Chondrocyte (in vitro differentiated cells): ENCODE measurements around the gene AIM2. TPM values are rescaled to one million over a fixed set of nuclear protein-coding genes. Genes with fewer than 3 reads are reported as not detected.
A peak's percentile ranks its signal among the peaks of the same experiment; 100 is the strongest.

Source experiments
- DNase-seq: peaks from one replicate; pipeline ENCODE4 v3.0.0; 2021; ENCODE audit warnings: mixed read lengths, low spot score
- H3K27ac Mint-ChIP-seq: one replicate; pipeline ENCODE4 v1.8.0; 2021; ENCODE audit warnings: mild to moderate bottlenecking, moderate library complexity, mixed read lengths; ENCODE audit not compliant: unreplicated experiment
- H3K27me3 Mint-ChIP-seq: 2 replicates; pipeline ENCODE4 v1.8.0; 2021; ENCODE audit warnings: low read depth, mixed read lengths
- H3K36me3 Mint-ChIP-seq: 2 replicates; pipeline ENCODE4 v1.8.0; 2021; ENCODE audit warnings: low read depth, mixed read lengths
- H3K4me1 Mint-ChIP-seq: 2 replicates; pipeline ENCODE4 v1.8.0; 2021; ENCODE audit warnings: low read depth, mild to moderate bottlenecking, mixed read lengths
- H3K4me3 Mint-ChIP-seq: one replicate; pipeline ENCODE4 v1.8.0; 2021; ENCODE audit warnings: mild to moderate bottlenecking, moderate library complexity, mixed read lengths; ENCODE audit not compliant: unreplicated experiment
- H3K9me3 Mint-ChIP-seq: 2 replicates; pipeline ENCODE4 v1.8.0; 2021; ENCODE audit warnings: low read depth, mixed read lengths
- total RNA-seq: library from RNA; stranded (reverse); gene quantifications from 3 replicates; pipeline ENCODE4 v1.2.1, GENCODE V29; 2021
- TF ChIP-seq, protein P1 (sequence below): fragments of 200-600 bp; sonication (generic); IDR thresholded peaks from 2 replicates; pipeline ENCODE4 v1.5.0; 2021; ENCODE audit warnings: antibody characterized with exemption, mild to moderate bottlenecking, moderate library complexity

AIM2 gene
- total RNA-seq, 1 donor from 2014 or later: not detected

DNA sequence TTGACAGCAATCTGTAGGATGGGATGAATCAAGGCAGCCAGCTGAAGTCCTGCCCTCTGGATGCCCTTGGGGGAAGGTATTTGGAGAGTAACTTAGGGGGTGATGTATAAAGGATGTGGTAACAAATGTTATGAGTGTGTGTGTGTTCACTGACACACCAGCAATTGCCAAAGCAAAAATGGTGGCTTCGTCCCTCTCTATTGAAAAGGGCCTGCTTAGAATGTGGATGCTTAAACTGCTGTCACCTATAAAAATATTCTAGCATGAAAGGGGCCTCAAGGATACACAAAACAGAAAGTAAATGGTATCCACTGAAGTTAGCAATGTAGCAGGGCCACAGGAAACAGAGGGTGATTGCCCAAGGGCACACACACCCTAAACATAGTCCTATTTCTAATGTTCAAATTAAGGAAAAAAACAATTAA is 15.1 kb upstream of the AIM2 start:
- TF ChIP-seq, protein P1, sequence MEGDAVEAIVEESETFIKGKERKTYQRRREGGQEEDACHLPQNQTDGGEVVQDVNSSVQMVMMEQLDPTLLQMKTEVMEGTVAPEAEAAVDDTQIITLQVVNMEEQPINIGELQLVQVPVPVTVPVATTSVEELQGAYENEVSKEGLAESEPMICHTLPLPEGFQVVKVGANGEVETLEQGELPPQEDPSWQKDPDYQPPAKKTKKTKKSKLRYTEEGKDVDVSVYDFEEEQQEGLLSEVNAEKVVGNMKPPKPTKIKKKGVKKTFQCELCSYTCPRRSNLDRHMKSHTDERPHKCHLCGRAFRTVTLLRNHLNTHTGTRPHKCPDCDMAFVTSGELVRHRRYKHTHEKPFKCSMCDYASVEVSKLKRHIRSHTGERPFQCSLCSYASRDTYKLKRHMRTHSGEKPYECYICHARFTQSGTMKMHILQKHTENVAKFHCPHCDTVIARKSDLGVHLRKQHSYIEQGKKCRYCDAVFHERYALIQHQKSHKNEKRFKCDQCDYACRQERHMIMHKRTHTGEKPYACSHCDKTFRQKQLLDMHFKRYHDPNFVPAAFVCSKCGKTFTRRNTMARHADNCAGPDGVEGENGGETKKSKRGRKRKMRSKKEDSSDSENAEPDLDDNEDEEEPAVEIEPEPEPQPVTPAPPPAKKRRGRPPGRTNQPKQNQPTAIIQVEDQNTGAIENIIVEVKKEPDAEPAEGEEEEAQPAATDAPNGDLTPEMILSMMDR: no peak
- H3K36me3 Mint-ChIP-seq: no peaks in the 10 kb centered on the region
- no peaks in the 10 kb centered on the region for H3K9me3 Mint-ChIP-seq
- H3K4me3 Mint-ChIP-seq: no peak overlapping the region
- no peak overlapping the region for H3K27ac Mint-ChIP-seq
- H3K4me1 Mint-ChIP-seq: no peaks in the 10 kb centered on the region
- DNase-seq: no peak
- H3K27me3 Mint-ChIP-seq: no peaks in the 10 kb centered on the region

DNA sequence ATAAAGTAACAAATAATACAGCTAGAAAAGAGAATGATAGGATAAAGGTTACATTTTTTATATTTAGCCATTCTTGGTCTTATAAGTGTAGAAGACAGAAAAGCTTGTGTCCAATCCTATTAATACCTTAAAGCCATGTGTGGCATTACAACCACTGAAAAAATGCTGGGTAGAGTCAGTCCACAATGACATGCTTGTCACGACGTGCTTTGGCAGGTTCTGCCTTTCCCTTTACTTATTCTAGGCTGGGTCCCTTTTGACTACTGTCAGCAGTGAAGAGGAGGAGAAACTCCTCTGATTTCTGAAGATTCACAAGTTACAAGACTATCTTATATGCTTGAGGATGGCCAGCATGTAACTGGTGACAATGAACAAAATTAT is 14.6 kb upstream of the AIM2 start:
- no peak overlapping the region for H3K4me3 Mint-ChIP-seq
- H3K9me3 Mint-ChIP-seq: no peaks in the 10 kb centered on the region
- no peak for DNase-seq
- H3K4me1 Mint-ChIP-seq: no peaks in the 10 kb centered on the region
- no peaks in the 10 kb centered on the region for H3K27me3 Mint-ChIP-seq
- H3K36me3 Mint-ChIP-seq: no peaks in the 10 kb centered on the region
- H3K27ac Mint-ChIP-seq: no peak overlapping the region
- TF ChIP-seq, protein P1: no peak

DNA sequence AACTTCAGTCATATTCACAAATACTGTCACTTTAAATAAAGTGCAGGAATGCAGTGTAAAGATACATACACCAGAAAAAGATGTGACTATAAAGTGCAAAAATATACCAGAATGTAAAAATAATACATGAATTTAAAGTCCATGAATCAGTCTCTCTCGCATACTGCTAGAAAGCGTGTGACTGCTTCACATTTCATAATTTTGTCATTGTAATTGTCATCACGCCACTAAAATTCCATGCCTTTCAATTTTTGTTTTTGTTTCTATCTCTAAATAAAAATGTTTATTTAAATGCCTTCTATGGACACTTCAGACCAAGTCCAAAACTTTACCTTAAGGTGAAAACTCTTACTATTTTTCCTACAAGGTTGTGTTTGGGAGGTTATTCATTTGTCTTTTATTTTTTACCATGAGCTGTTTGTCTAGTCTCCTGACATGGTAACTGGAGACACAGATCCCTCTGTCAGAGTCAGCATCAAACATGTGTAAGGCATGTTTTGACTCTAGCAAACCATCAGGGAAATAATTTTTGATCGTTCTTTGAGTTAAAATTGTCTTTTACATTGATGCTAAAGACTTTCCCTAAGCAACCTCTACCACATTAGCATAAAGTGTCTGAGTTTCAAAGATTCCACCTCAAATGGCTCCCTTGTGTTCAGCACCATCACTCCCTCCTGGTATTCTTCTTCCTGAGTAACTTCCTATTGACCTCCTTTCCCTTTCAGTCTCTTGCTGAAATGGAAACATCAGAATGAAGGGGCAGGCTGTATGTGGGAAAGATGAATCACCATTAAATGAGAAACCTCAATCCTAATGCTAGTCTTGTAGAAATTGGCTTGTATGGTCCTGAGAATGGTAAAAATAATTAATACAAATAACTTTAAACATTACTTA is 14.0 kb upstream of the AIM2 start:
- Mint-ChIP-seq H3K36me3 (no peaks in the 10 kb centered on the region), H3K9me3 (no peaks in the 10 kb centered on the region), H3K27me3 (no peaks in the 10 kb centered on the region), H3K4me1 (no peaks in the 10 kb centered on the region), H3K4me3 (no peak overlapping the region), H3K27ac (no peak overlapping the region)
- no peak for DNase-seq
- TF ChIP-seq, protein P1: no peak

DNA sequence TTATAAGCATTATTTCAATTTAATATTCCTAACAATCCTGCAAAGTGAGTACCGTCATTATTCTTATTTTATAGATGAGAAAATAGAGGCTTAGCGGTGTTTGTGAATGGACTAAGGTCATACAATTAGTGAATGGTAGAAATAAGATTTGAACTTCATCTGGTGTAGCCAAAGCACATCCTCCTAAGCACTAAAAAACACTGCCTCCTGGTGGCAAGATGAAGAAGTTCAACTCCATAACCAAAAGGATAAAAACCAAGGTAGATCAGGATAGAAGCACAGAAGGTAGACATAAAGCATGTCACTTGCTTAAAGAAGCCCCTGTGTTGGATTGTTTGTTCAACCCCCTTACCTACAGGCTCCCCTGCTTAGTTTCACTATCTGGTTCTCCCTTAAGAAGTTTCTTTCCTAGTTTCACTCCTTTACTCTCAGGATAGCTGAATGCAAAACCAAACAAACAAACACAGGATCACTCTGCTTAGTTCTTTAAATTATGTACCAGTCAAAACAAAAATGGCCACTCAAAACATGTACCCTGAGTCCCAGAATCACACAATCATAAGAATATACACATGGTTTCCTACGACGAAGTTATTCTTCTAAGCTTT is 12.7 kb upstream of the AIM2 start:
- Mint-ChIP-seq H3K27ac (no peak overlapping the region), H3K9me3 (no peaks in the 10 kb centered on the region), H3K36me3 (no peaks in the 10 kb centered on the region), H3K4me3 (no peak overlapping the region), H3K27me3 (no peaks in the 10 kb centered on the region), H3K4me1 (no peaks in the 10 kb centered on the region)
- TF ChIP-seq, protein P1: peak; percentile 69
- no peak for DNase-seq

DNA sequence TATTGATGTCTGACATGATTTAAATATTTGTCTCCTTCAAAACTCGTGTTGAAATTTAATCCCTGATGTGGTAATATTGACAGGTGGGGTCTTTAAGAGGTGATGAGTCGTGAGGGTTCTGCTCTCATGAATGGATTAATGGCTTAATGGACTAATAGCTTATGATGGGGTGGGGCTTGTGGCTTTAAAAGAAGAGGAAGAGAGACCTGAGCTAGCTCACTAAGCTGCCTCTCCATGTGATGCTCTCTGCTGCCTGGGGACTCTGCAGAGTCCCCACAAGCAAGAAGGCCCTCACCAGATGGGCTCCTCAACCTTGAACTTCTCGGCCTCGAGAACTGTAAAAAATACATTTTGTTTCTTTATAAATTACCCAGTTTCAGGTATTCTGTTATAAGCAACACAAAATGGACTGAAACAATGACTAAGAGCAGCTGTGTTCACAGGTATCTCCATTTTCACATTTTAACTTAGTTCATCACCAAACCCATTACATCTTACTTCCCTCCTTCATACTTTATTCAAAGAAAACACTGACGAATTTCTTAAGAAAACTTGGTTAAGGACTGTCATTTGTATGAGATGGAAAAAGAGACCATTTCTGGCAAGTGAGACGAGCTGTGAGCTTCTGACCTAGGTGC is 12.1 kb upstream of the AIM2 start:
- no peak overlapping the region for H3K27ac Mint-ChIP-seq

More for the DNA sequence above, 12.1 kb upstream of the AIM2 start:
- no peaks in the 10 kb centered on the region for H3K27me3 Mint-ChIP-seq
- no peaks in the 10 kb centered on the region for H3K4me1 Mint-ChIP-seq
- H3K36me3 Mint-ChIP-seq: no peaks in the 10 kb centered on the region
- no peaks in the 10 kb centered on the region for H3K9me3 Mint-ChIP-seq
- TF ChIP-seq, protein P1: no peak
- no peak overlapping the region for H3K4me3 Mint-ChIP-seq
- no peak for DNase-seq
